GM10248 (cell line): ENCODE data around the gene SNAP47.

ENCODE experiments used
- CTCF ChIA-PET: fragments of 300-600 bp; sonication (Branson Sonifier 250); formaldehyde crosslinking; extraction: SDS; loops from one replicate; lab custom pipeline; 2021; ENCODE audit warnings: antibody characterized with exemption; lab: Yijun Ruan, JAX
- POLR2A ChIA-PET: fragments of 350-650 bp; sonication (Branson Sonifier 250); formaldehyde crosslinking; extraction: SDS; loops from one replicate; lab custom pipeline; 2020; ENCODE audit warnings: antibody characterized with exemption; lab: Yijun Ruan, JAX
- DNase-seq: peaks from one replicate; pipeline ENCODE4 v3.0.0; 2012; ENCODE audit errors: extremely low spot score
- CTCF ChIP-seq: IDR thresholded peaks from 2 replicates; pipeline ENCODE4 v1.5.1; 2012; ENCODE audit warnings: mild to moderate bottlenecking, low read depth; ENCODE audit errors: extremely low read depth, missing control alignments, control extremely low read depth

Gene SNAP47

GRCh38 chr1:227767401-227768124 is 32.3 kb downstream of the SNAP47 start:
- POLR2A ChIA-PET = no interaction called here
- CTCF ChIA-PET = interaction anchor here (1.4 kb wide), 1 partner anchor 9 kb away, joined by 4 read pairs; no protein-coding TSS in a partner anchor

GRCh38 chr1:227768125-227768439 is 32.8 kb downstream of the SNAP47 start:
- no peak for DNase-seq
- TF ChIP-seq CTCF = no peak
- ChIA-PET CTCF (interaction anchor here (1.4 kb wide), 1 partner anchor 10 kb away, joined by 4 read pairs; no protein-coding TSS in a partner anchor), POLR2A (no interaction called here)

More at GRCh38 chr1:227767401-227768124, 32.3 kb downstream of the SNAP47 start:
- no peak for DNase-seq
- no peak for TF ChIP-seq CTCF

- TF ChIP-seq CTCF = no peak
- CTCF ChIA-PET = interaction anchor here (1.4 kb wide), 1 partner anchor 10 kb away, joined by 4 read pairs; no protein-coding TSS in a partner anchor
- no peak for DNase-seq
- POLR2A ChIA-PET = no interaction called here
Measured at GRCh38 chr1:227768640-227769039, 33.4 kb downstream of the SNAP47 start.

DNA sequence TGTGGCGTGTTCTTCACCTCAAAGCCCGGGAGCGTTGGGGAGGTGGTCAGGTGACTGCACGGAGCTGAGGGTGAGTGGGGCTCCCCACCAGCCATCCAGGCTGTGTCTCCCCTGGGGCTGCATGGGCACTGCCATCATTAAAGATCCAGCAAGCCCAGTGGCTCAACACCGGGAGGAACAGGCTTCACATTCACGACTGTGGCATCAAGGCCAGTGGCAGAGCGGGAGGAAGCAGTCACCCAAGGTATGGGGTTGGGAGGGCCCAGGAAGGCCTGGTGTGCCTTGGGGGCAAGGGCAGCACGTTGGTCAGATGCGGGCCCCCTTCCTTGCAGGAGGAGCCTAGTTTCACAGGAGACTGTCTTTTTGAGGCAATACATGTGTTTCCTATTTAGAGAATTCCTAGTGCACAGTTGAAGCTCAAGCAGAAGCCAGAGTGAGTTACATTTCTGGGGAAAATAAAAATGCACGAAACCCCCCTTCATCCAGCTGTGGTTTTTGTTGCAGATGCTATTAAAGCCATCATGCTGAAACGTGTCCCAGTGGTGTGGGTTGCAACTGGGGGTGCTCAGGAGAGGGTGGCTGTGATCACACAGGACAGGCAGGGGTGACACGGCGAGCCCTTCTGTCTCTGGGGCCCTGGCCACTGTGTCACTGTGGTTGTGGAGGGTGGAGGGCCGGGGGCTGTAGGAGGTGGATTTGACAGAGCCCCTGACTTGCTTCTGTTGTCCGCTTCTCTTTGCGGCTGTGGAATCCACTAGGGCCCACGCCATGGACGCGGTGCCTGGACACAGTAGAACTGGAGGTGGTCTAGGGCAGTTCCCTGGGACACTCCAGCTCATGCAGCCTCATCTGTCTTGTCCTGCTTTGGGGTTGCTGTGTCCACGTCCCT is 34.1 kb downstream of the SNAP47 start:
- no peak for TF ChIP-seq CTCF
- DNase-seq = no peak
- CTCF ChIA-PET = interaction anchor here (1.4 kb wide), 1 partner anchor 11 kb away, joined by 4 read pairs; no protein-coding TSS in a partner anchor
- POLR2A ChIA-PET = no interaction called here

GRCh38 chr1:227769936-227770494 is 34.8 kb downstream of the SNAP47 start:
- DNase-seq = no peak
- ChIA-PET POLR2A (no interaction called here), CTCF (no interaction called here)
- no peak for TF ChIP-seq CTCF

- no peak for TF ChIP-seq CTCF
- ChIA-PET CTCF (no interaction called here), POLR2A (no interaction called here)
- DNase-seq = no peak
Measured at GRCh38 chr1:227770812-227771211, 35.6 kb downstream of the SNAP47 start.
